ENCODE measurements around the gene NTN4. TPM values are rescaled to one million over a fixed set of nuclear protein-coding genes. Genes with fewer than 3 reads are reported as not detected.
A peak's percentile ranks its signal among the peaks of the same experiment; 100 is the strongest.
"Not testable (repeated sequence)": the region's sequence is repeated elsewhere in the genome, so short reads cannot be mapped to it uniquely, and the experiment has no call there.

Gene NTN4
- total RNA-seq, 1 experiment from 2014 or later: 68.4 TPM

DNA sequence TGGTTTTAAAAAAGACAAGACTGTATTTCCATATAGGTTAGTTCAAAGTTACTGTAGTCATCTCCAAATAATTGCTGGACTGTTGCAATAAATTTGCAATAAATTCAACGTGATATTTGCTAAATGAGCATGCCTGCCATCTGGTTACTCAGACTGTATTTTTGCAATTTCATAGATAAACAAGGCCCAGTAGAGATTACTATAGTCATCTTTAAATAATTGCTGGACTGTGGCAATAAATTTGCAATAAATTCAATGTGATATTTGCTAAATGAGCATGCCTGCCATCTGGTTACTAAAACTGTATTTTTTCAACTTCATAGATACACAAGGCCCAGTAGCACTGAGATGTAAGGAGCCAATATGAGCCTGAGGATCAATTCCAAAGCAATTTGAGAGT, 5.6 kb downstream of the NTN4 start:
- Mint-ChIP-seq H3K27me3 (ENCODE audit: unreplicated experiment) (no peaks in the 10 kb centered on the region), H3K36me3 (ENCODE audit: insufficient read depth, unreplicated experiment) (peaks cover 59% of the 10 kb centered on the region), H3K9me3 (ENCODE audit: low read depth, unreplicated experiment) (no peaks in the 10 kb centered on the region), H3K4me1 (ENCODE audit: low read depth, unreplicated experiment) (peaks cover 72% of the 10 kb centered on the region), H3K27ac (ENCODE audit: unreplicated experiment) (no peak overlapping the region), H3K4me3 (ENCODE audit: low read depth, unreplicated experiment) (peak overlapping the region; percentile 4)
- DNase-seq: no peak
- intact Hi-C loops (cut with micrococcal nuclease; ENCODE audit: unreplicated experiment): no loop called here
- BruUV-seq (replicated peaks): no TSS peak
- TF ChIP-seq, protein P1, sequence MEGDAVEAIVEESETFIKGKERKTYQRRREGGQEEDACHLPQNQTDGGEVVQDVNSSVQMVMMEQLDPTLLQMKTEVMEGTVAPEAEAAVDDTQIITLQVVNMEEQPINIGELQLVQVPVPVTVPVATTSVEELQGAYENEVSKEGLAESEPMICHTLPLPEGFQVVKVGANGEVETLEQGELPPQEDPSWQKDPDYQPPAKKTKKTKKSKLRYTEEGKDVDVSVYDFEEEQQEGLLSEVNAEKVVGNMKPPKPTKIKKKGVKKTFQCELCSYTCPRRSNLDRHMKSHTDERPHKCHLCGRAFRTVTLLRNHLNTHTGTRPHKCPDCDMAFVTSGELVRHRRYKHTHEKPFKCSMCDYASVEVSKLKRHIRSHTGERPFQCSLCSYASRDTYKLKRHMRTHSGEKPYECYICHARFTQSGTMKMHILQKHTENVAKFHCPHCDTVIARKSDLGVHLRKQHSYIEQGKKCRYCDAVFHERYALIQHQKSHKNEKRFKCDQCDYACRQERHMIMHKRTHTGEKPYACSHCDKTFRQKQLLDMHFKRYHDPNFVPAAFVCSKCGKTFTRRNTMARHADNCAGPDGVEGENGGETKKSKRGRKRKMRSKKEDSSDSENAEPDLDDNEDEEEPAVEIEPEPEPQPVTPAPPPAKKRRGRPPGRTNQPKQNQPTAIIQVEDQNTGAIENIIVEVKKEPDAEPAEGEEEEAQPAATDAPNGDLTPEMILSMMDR (IDR thresholded peaks at IDR 0.05; ENCODE audit: unreplicated experiment): no peak
- CTCF ChIA-PET: no interaction called here

DNA sequence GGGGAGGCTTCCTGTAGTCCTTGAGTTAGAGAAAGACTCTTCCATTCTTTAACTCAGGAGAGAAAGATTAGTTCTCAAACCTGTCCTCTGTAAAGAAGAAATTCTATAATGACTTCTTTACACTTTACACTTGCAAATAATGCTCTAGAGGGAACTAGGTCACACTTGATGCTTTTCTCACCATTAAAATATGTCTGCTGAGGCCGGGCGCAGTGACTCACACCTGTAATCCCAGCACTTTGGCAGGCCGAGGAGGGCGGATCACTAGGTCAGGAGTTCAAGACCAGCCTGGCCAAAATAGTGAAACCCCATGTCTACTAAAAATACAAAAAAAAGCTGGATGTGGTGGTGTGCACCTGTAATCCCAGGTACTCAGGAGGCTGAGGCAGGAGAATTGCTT, 6.3 kb downstream of the NTN4 start:
- intact Hi-C loops (cut with micrococcal nuclease; ENCODE audit: unreplicated experiment): no loop called here
- no TSS peak for BruUV-seq (replicated peaks)
- DNase-seq: no peak
- no peaks in the 10 kb centered on the region for H3K27me3 Mint-ChIP-seq (ENCODE audit: unreplicated experiment)
- H3K4me1 Mint-ChIP-seq (ENCODE audit: low read depth, unreplicated experiment): peaks cover 72% of the 10 kb centered on the region
- H3K9me3 Mint-ChIP-seq (ENCODE audit: low read depth, unreplicated experiment): no peaks in the 10 kb centered on the region
- TF ChIP-seq, protein P1 (IDR thresholded peaks at IDR 0.05; ENCODE audit: unreplicated experiment): no peak
- H3K27ac Mint-ChIP-seq (ENCODE audit: unreplicated experiment): no peak overlapping the region
- CTCF ChIA-PET: no interaction called here
- peaks cover 53% of the 10 kb centered on the region for H3K36me3 Mint-ChIP-seq (ENCODE audit: insufficient read depth, unreplicated experiment)
- no peak overlapping the region for H3K4me3 Mint-ChIP-seq (ENCODE audit: low read depth, unreplicated experiment)

DNA sequence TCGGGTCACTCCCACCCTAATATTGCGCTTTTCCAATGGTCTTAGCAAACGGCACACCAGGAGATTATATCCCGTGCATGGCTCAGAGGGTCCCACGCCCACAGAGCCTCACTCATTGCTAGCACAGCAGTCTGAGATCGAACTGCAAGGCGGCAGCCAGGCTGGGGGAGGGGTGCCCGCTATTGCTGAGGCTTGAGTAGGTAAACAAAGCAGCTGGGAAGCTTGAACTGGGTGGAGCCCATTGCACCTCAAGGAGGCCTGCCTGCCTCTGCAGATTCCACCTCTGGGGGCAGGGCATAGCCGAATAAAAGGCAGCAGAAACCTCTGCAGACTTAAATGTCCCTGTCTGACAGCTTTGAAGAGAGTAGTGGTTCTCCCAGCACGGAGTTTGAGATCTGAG, 15.1 kb downstream of the NTN4 start:
- H3K27me3 Mint-ChIP-seq (ENCODE audit: unreplicated experiment); H3K27ac Mint-ChIP-seq (ENCODE audit: unreplicated experiment); BruUV-seq (replicated peaks): not testable (repeated sequence)

DNA sequence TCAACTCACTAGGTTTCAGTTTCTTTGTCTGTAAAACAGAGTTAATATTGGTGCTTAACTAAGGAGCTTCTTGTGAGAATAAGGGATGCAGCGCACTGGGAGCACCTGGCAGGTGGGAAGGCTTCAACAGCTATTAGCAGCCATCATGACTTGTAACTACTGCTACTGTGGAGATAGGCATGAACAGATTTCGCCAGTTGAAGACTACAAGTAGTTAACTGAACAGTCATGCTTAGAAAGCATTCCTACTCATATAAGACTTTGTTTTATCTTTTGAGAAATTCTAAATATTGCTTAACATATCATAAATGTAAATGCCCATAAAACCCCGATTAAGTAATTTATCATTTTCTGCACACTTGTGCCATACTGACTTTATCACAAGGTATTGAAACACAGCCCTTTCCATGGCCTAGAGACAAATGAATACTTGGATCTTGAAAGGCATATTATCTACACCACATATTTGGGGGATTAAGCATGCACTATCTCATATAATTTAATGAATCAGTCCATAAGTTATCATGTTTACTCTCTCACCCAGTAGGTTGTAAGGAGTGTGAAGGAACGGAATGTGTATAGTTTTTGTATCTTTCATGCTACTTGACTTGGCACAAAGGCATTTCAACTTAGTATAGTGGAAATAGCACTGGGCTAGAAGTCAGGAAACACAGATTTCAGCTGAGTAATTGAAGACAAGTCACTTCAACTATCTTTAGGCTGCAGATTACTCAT, 16.1 kb downstream of the NTN4 start:
- BruUV-seq (replicated peaks): no TSS peak
- peaks cover 13% of the 10 kb centered on the region for H3K9me3 Mint-ChIP-seq (ENCODE audit: low read depth, unreplicated experiment)
- no peak overlapping the region for H3K4me3 Mint-ChIP-seq (ENCODE audit: low read depth, unreplicated experiment)
- H3K27me3 Mint-ChIP-seq (ENCODE audit: unreplicated experiment): no peaks in the 10 kb centered on the region
- DNase-seq: no peak
- intact Hi-C loops (cut with micrococcal nuclease; ENCODE audit: unreplicated experiment): no loop called here
- CTCF ChIA-PET: interaction anchor here (0.6 kb wide), 1 partner anchor 1038 kb away, joined by 6 read pairs; no protein-coding TSS in a partner anchor
- no peaks in the 10 kb centered on the region for H3K4me1 Mint-ChIP-seq (ENCODE audit: low read depth, unreplicated experiment)
- peaks cover 25% of the 10 kb centered on the region for H3K36me3 Mint-ChIP-seq (ENCODE audit: insufficient read depth, unreplicated experiment)
- no peak overlapping the region for H3K27ac Mint-ChIP-seq (ENCODE audit: unreplicated experiment)
- TF ChIP-seq, protein P1 (IDR thresholded peaks at IDR 0.05; ENCODE audit: unreplicated experiment): no peak

More for the DNA sequence above, 15.1 kb downstream of the NTN4 start:
- Mint-ChIP-seq H3K36me3 (ENCODE audit: insufficient read depth, unreplicated experiment) (peaks cover 18% of the 10 kb centered on the region), H3K9me3 (ENCODE audit: low read depth, unreplicated experiment) (peaks cover 13% of the 10 kb centered on the region)
- H3K4me1 Mint-ChIP-seq (ENCODE audit: low read depth, unreplicated experiment); CTCF ChIA-PET; H3K4me3 Mint-ChIP-seq (ENCODE audit: low read depth, unreplicated experiment); intact Hi-C loops (cut with micrococcal nuclease; ENCODE audit: unreplicated experiment); DNase-seq: not testable (repeated sequence)

DNA sequence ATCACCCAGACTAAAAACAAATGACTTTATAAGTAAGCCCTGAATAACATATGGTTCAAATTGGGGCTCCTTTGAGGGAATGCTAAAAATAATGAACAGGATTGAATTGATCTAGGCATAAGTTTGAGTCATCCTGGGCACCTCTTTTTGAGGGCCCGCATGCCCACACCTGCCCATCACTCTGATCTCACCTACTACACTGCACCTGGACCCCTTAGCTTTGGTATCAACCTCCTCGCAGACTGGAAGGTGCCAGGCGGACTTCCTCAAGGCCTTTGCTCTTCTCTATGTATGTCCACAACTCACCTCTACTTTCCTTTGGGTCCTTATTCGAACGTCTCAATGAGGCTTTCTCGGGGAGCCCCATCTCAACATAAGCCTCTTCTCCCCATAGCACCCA, 17.2 kb downstream of the NTN4 start:
- TF ChIP-seq, protein P1 (IDR thresholded peaks at IDR 0.05; ENCODE audit: unreplicated experiment): no peak
- H3K27ac Mint-ChIP-seq (ENCODE audit: unreplicated experiment): no peak overlapping the region
- peaks cover 25% of the 10 kb centered on the region for H3K36me3 Mint-ChIP-seq (ENCODE audit: insufficient read depth, unreplicated experiment)
- no TSS peak for BruUV-seq (replicated peaks)
- H3K4me1 Mint-ChIP-seq (ENCODE audit: low read depth, unreplicated experiment): peaks cover 7% of the 10 kb centered on the region
- DNase-seq: no peak
- CTCF ChIA-PET: no interaction called here
- intact Hi-C loops (cut with micrococcal nuclease; ENCODE audit: unreplicated experiment): no loop called here
- peaks cover 13% of the 10 kb centered on the region for H3K9me3 Mint-ChIP-seq (ENCODE audit: low read depth, unreplicated experiment)
- no peaks in the 10 kb centered on the region for H3K27me3 Mint-ChIP-seq (ENCODE audit: unreplicated experiment)
- no peak overlapping the region for H3K4me3 Mint-ChIP-seq (ENCODE audit: low read depth, unreplicated experiment)
